GM12878 (cell line): ENCODE measurements around the gene DHCR7.

ENCODE experiments used
- CBX5 ChIP-seq: sonication (generic); IDR thresholded peaks from 2 replicates; pipeline ENCODE4 v1.6.1; 2016; ENCODE audit warnings: low read depth, moderate library complexity, mild to moderate bottlenecking, inconsistent platforms
- POLR2A ChIP-seq: IDR thresholded peaks from 2 replicates; pipeline ENCODE4 v1.6.1; 2011; ENCODE audit warnings: low read depth, mild to moderate bottlenecking, low read length
- TAF1 ChIP-seq: IDR thresholded peaks from 2 replicates; pipeline ENCODE4 v1.6.1; 2011; ENCODE audit warnings: mild to moderate bottlenecking, low read depth, low read length, borderline replicate concordance
- TF ChIP-seq, protein P1 (sequence below), 3 experiments: IDR thresholded peaks in 2 of 3; conservative IDR thresholded peaks in 1 of 3; 2 replicates each; pipeline ENCODE4 v1.5.1; 2011; ENCODE audit warnings: low read depth in 3 of 3, low read length in 3 of 3, mild to moderate bottlenecking in 3 of 3, control low read depth in 2 of 3, moderate library complexity in 2 of 3, inconsistent platforms in 1 of 3, mixed read lengths in 1 of 3; ENCODE audit not compliant: control insufficient read depth in 2 of 3, insufficient read depth in 1 of 3; ENCODE audit errors: extremely low read depth in 1 of 3
- TF ChIP-seq, protein P2 (sequence below): IDR thresholded peaks from 2 replicates; pipeline ENCODE4 v1.6.1; 2011; ENCODE audit warnings: low read depth, mild to moderate bottlenecking, low read length, moderate library complexity, borderline replicate concordance; ENCODE audit errors: extremely low read depth
- TF ChIP-seq, protein P3 (sequence below): fragments of 450-650 bp; IDR thresholded peaks from 2 replicates; pipeline ENCODE4 v1.6.1; 2017; ENCODE audit warnings: antibody characterized with exemption, mild to moderate bottlenecking, moderate library complexity

DNA sequence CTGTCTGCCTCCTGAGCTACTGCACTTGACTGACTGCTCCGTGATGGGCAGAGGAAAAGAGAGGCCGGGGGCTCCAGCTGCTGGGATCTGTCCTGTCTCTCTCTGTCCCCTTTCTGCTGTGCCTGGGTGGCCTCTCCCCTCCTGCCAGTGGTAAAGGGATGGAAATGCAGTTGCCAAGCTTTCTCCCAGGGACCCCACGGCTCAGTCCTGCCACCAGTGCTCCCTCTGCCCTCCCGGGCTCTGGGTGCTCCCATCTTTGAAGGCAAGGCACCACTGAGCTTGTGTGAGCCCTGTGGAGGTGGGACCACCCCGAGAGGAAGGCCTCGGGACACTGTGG, 36.8 kb upstream of the DHCR7 start:
- TF ChIP-seq, protein P1, sequence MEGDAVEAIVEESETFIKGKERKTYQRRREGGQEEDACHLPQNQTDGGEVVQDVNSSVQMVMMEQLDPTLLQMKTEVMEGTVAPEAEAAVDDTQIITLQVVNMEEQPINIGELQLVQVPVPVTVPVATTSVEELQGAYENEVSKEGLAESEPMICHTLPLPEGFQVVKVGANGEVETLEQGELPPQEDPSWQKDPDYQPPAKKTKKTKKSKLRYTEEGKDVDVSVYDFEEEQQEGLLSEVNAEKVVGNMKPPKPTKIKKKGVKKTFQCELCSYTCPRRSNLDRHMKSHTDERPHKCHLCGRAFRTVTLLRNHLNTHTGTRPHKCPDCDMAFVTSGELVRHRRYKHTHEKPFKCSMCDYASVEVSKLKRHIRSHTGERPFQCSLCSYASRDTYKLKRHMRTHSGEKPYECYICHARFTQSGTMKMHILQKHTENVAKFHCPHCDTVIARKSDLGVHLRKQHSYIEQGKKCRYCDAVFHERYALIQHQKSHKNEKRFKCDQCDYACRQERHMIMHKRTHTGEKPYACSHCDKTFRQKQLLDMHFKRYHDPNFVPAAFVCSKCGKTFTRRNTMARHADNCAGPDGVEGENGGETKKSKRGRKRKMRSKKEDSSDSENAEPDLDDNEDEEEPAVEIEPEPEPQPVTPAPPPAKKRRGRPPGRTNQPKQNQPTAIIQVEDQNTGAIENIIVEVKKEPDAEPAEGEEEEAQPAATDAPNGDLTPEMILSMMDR (IDR thresholded peaks at IDR 0.05 in 2 of 3, conservative IDR thresholded peaks at IDR 0.05 in 1 of 3; ENCODE audit: control insufficient read depth in 2 of 3, extremely low read depth in 1 of 3, insufficient read depth in 1 of 3, low read depth in 3 of 3, low read length in 3 of 3), result no peak
- TF ChIP-seq, protein P2, sequence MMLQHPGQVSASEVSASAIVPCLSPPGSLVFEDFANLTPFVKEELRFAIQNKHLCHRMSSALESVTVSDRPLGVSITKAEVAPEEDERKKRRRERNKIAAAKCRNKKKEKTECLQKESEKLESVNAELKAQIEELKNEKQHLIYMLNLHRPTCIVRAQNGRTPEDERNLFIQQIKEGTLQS, result no peak
- TF ChIP-seq TAF1 (no peak), POLR2A (no peak), CBX5 (no peak)
- TF ChIP-seq, protein P3, sequence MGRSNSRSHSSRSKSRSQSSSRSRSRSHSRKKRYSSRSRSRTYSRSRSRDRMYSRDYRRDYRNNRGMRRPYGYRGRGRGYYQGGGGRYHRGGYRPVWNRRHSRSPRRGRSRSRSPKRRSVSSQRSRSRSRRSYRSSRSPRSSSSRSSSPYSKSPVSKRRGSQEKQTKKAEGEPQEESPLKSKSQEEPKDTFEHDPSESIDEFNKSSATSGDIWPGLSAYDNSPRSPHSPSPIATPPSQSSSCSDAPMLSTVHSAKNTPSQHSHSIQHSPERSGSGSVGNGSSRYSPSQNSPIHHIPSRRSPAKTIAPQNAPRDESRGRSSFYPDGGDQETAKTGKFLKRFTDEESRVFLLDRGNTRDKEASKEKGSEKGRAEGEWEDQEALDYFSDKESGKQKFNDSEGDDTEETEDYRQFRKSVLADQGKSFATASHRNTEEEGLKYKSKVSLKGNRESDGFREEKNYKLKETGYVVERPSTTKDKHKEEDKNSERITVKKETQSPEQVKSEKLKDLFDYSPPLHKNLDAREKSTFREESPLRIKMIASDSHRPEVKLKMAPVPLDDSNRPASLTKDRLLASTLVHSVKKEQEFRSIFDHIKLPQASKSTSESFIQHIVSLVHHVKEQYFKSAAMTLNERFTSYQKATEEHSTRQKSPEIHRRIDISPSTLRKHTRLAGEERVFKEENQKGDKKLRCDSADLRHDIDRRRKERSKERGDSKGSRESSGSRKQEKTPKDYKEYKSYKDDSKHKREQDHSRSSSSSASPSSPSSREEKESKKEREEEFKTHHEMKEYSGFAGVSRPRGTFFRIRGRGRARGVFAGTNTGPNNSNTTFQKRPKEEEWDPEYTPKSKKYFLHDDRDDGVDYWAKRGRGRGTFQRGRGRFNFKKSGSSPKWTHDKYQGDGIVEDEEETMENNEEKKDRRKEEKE, result no peak
